CD4-positive, alpha-beta T cell treated with Interleukin-4 for 1 hour (primary cell): ENCODE measurements around the gene RICTOR.
"Not testable (repeated sequence)": the region's sequence is repeated elsewhere in the genome, so short reads cannot be mapped to it uniquely, and the experiment has no call there.

ENCODE experiments used
- DNase-seq, 2 donors: peaks; one replicate each; pipeline ENCODE4 v3.0.0-alpha.2; 2020 to 2022

RICTOR gene

GRCh38 chr5:39009280-39009679, 64.9 kb downstream of the RICTOR start:
- DNase-seq: no peak

DNA sequence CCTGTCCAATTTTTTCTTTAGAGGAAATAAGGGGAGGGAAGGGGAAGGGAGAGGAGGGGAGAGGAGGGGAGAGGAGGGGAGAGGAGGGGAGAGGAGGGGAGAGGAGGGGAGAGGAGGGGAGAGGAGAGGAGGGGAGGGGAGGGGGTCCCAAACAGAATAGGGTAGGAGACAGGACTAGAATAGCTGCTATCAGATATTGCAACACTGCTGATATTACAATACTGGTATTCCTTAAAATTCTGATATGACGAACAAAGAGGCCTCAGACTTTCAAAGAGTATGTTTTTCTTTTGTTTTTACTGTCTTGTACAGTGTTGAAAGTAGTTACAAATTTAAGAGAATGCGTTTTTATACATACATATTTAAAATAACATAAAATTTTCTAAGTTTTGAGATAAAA, 67.5 kb downstream of the RICTOR start:
- no peak for DNase-seq

- DNase-seq: peak in 1 of 2 donors; percentile 46
These were observed 68.5 kb downstream of the RICTOR start for GRCh38 chr5:39005566-39006232.

DNA sequence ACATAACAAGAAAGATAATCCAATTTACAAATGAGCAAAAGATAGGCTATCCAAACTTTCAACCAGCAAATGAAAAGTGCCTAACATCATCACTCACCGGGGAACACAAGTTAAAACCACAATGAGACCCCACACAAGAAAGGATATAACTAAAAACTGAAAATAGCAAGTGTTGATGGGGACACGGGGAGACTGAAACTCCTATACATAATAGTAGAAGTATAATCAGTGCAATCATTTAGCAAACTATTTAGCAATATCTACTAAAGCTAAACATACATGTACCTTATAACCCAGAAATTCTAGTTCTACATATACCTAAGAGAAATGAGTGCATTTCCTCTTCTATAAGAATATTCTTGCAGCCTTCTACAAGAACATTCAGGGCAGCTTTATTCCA, 72.5 kb downstream of the RICTOR start:
- DNase-seq: no peak

GRCh38 chr5:38999037-38999436, 75.2 kb downstream of the RICTOR start:
- no peak for DNase-seq

GRCh38 chr5:38997591-38997990, 76.6 kb downstream of the RICTOR start:
- no peak for DNase-seq

DNA sequence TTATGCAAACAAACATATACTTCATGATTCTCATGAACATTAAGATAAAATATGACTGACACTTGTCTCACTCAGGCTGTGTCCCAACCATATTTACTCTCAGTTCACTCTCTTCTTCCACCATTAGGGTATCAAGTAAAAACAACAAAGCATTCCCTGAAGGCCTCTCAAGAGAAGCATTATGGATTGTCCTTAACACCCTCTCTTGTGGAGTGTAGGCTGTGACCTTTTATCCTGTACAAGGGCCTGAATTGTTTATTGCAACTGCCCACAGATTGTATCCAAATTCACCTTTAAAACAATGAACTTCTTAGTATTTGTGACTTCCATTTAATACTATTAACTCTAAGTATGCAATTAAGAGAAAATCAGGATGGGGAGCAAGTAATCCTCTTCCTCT, 78.1 kb downstream of the RICTOR start:
- DNase-seq: no peak

- peak; percentile 45 to 61 for DNase-seq
These were observed 79.8 kb downstream of the RICTOR start for GRCh38 chr5:38994324-38994927.

GRCh38 chr5:38989974-38990719, 84.1 kb downstream of the RICTOR start:
- not testable (repeated sequence) for DNase-seq

- no peak for DNase-seq
These were observed 88.2 kb downstream of the RICTOR start for GRCh38 chr5:38985909-38986452.

DNA sequence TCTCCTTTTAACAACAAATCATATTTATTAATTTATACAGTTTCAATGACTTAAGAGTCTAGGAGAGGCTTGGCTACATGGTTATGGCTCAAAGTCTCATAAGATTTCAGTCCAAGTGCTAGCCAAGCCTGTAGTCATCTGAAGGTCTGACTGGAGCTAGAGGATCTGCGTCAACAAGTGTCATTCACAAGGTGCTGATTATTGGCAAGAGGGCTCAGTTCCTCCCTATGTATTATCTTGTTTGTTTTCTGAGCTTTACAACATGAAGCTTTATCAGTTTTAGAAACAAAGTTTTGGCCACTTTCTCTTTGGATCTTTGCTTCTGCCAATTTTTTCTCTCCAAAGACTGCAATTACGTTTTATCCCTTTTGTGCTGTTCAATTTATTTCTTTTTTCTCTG, 94.7 kb downstream of the RICTOR start:
- DNase-seq: no peak

- DNase-seq: no peak
These were observed 96.2 kb downstream of the RICTOR start for GRCh38 chr5:38978036-38978435.

- no peak for DNase-seq
These were observed 105.5 kb downstream of the RICTOR start for GRCh38 chr5:38968665-38969064.

GRCh38 chr5:38961691-38962090, 112.5 kb downstream of the RICTOR start:
- DNase-seq: no peak

GRCh38 chr5:38953426-38954012, 120.7 kb downstream of the RICTOR start:
- DNase-seq: no peak

GRCh38 chr5:38948501-38948900, 125.7 kb downstream of the RICTOR start:
- no peak for DNase-seq

- DNase-seq: no peak
These were observed 129.9 kb downstream of the RICTOR start for GRCh38 chr5:38944282-38944681.

- DNase-seq: no peak
These were observed 132.3 kb downstream of the RICTOR start for GRCh38 chr5:38941912-38942311.

DNA sequence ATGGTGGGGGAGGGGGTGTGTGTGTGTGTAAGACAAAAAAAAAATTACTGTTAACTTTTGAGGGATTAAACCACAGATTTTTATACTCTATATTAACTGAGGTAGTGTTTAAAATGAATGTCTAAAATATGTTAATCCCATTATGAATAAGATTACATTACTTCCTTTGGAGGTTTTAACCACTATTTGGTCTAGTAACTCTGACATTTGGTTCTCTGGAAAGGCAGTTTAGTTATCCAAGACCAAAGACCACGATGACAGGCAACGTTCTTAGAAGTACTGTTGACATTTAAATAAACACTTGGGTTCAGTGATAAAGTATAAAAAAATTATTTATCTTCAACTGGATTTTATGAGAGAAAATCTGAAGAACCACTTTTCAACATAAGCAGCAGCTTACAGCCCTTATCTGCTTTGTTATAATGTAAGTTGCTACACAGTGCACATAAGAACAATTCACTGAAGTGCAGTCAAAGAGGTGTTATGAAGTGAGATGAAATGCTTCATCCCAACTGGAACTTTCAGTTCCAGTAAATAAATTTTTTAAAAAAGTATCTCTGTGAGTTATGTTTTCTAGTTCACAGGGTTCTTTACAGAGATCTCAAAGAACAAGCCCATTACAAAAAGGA, 133.9 kb downstream of the RICTOR start:
- no peak for DNase-seq

GRCh38 chr5:38938973-38939372, 135.2 kb downstream of the RICTOR start:
- no peak for DNase-seq

DNA sequence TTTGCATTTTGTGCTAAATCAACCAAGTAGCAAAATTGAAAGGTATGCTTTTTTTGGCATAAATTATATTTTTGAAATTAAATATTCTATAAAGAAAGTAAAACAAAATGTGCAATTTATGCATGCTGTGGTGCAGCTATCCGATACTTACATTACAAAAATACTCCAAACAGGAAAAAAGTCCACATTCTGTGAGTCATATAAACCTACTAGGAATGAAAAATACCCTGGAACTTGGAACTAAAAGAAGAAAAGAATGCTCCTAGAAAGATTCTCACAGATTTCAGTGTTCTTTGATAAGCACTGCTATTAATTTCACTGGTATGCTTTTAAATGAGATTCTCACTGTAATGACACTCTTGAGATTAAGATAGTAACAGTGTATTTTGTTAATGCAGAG, 135.8 kb downstream of the RICTOR start:
- no peak for DNase-seq

GRCh38 chr5:38936269-38936668, 137.9 kb downstream of the RICTOR start:
- DNase-seq: no peak

- DNase-seq: no peak
These were observed 138.8 kb downstream of the RICTOR start for GRCh38 chr5:38935437-38935836.
